Peyer's patch (tissue), 4 donors: ENCODE measurements around the gene RETREG2.

ENCODE experiments used
- POLR2A ChIP-seq, 2 donors: fragments of 450-650 bp; IDR thresholded peaks; one replicate each; pipeline ENCODE4 v1.5.1; 2017; ENCODE audit warnings: antibody characterized with exemption in 2 of 2, mild to moderate bottlenecking in 2 of 2, moderate library complexity in 2 of 2
- TF ChIP-seq, protein P1 (sequence below), 6 experiments: fragments of 450-650 bp in 4 of 6; fragments of 200-600 bp in 2 of 6; sonication (generic) in 1 of 6; IDR thresholded peaks; one replicate each; pipeline ENCODE4 v1.5.1; 2017 to 2019; ENCODE audit warnings: antibody characterized with exemption in 6 of 6, mild to moderate bottlenecking in 3 of 6, moderate library complexity in 1 of 6

- TF ChIP-seq, protein P1, sequence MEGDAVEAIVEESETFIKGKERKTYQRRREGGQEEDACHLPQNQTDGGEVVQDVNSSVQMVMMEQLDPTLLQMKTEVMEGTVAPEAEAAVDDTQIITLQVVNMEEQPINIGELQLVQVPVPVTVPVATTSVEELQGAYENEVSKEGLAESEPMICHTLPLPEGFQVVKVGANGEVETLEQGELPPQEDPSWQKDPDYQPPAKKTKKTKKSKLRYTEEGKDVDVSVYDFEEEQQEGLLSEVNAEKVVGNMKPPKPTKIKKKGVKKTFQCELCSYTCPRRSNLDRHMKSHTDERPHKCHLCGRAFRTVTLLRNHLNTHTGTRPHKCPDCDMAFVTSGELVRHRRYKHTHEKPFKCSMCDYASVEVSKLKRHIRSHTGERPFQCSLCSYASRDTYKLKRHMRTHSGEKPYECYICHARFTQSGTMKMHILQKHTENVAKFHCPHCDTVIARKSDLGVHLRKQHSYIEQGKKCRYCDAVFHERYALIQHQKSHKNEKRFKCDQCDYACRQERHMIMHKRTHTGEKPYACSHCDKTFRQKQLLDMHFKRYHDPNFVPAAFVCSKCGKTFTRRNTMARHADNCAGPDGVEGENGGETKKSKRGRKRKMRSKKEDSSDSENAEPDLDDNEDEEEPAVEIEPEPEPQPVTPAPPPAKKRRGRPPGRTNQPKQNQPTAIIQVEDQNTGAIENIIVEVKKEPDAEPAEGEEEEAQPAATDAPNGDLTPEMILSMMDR (IDR thresholded peaks at IDR 0.05): no peak
- TF ChIP-seq POLR2A (IDR thresholded peaks at IDR 0.05): no peak
Observed at GRCh38 chr2:219214786-219215185, 36.7 kb downstream of the RETREG2 start.
